Neural progenitor cell (in vitro differentiated cells): ENCODE data around the gene EHD4.

Experiments used
- CTCF ChIP-seq: fragments of 200-600 bp; sonication (generic); IDR thresholded peaks from 2 replicates; pipeline ENCODE4 v1.5.1; 2017; ENCODE audit warnings: antibody characterized with exemption, mild to moderate bottlenecking
- EZH2 ChIP-seq: fragments of 200-600 bp; sonication (generic); IDR thresholded peaks from 2 replicates; pipeline ENCODE4 v1.6.1; 2017; ENCODE audit warnings: antibody characterized with exemption, mild to moderate bottlenecking, moderate library complexity
- EZH2phosphoT487 ChIP-seq: fragments of 200-600 bp; sonication (generic); IDR thresholded peaks from 2 replicates; pipeline ENCODE4 v1.6.1; 2017; ENCODE audit warnings: antibody characterized with exemption

GRCh38 chr15:41957021-41957897, 15.1 kb downstream of the EHD4 start:
- TF ChIP-seq EZH2 (no peak), CTCF (no peak), EZH2phosphoT487 (no peak)
